Activated CD4-positive, alpha-beta T cell treated with anti-CD3 and anti-CD28 coated beads, Interleukin-2, amount 50 U/mL, for 24 hours (primary cell): ENCODE data around the gene EOGT.

ENCODE experiments used
- DNase-seq, 2 donors: peaks; one replicate each; pipeline ENCODE4 v3.0.0-alpha.2; 2020; ENCODE audit warnings: low read depth in 1 of 2, low spot score in 1 of 2

Gene EOGT

GRCh38 chr3:68963891-68964290 lies 49.6 kb downstream of the EOGT start:
- no peak for DNase-seq

- no peak for DNase-seq
Observed at GRCh38 chr3:68963376-68963775, 50.1 kb downstream of the EOGT start.

GRCh38 chr3:68958932-68959331 lies 54.6 kb downstream of the EOGT start:
- DNase-seq = no peak

GRCh38 chr3:68957895-68958294 lies 55.6 kb downstream of the EOGT start:
- DNase-seq = no peak

GRCh38 chr3:68953816-68954444 lies 59.6 kb downstream of the EOGT start:
- no peak for DNase-seq

- DNase-seq = no peak
Observed at GRCh38 chr3:68945225-68945624, 68.3 kb downstream of the EOGT start.

- DNase-seq = no peak
Observed at GRCh38 chr3:68943753-68944500, 69.6 kb downstream of the EOGT start.

GRCh38 chr3:68941055-68941454 lies 72.4 kb downstream of the EOGT start:
- no peak for DNase-seq

- no peak for DNase-seq
Observed at GRCh38 chr3:68936856-68937255, 76.6 kb downstream of the EOGT start.

GRCh38 chr3:68935778-68936177 lies 77.7 kb downstream of the EOGT start:
- DNase-seq = no peak

GRCh38 chr3:68931406-68932149 lies 81.9 kb downstream of the EOGT start:
- no peak for DNase-seq
